K562 (cell line): ENCODE data around the gene NKAIN4. TPM values are rescaled to one million over a fixed set of nuclear protein-coding genes. Genes with fewer than 3 reads are reported as not detected.

ENCODE experiments used
- FOXM1 ChIP-seq, 2 experiments: fragments of 450-650 bp in 1 of 2; sonication (generic) in 1 of 2; formaldehyde crosslinking in 1 of 2; IDR thresholded peaks; 2 replicates each; pipeline versions ENCODE4 v1.6.1 to v1.9.0; 2017 to 2022; ENCODE audit warnings: low read depth in 2 of 2, mild to moderate bottlenecking in 2 of 2, missing genetic modification reagents in 1 of 2, moderate library complexity in 1 of 2
- HBP1 ChIP-seq: fragments of 450-650 bp; formaldehyde crosslinking; IDR thresholded peaks from 2 replicates; pipeline ENCODE4 v1.4.0; 2022; ENCODE audit warnings: missing genetic modification characterization
- HIVEP1 ChIP-seq: fragments of 250-450 bp; sonication (Bioruptor Pico); IDR thresholded peaks from 2 replicates; pipeline ENCODE4 v1.4.0; 2020; ENCODE audit warnings: mild to moderate bottlenecking
- PHB ChIP-seq: fragments of 250-450 bp; sonication (Bioruptor Pico); IDR thresholded peaks from 2 replicates; pipeline ENCODE4 v1.5.0; 2021
- SMAD2 ChIP-seq: fragments of 150-350 bp; IDR thresholded peaks from 2 replicates; pipeline ENCODE4 v1.6.1; 2014; ENCODE audit warnings: low read depth, mild to moderate bottlenecking, low read length
- TCF3 ChIP-seq: sonication (generic); formaldehyde crosslinking; IDR thresholded peaks from 2 replicates; pipeline ENCODE4 v1.4.0; 2020; ENCODE audit warnings: mild to moderate bottlenecking, missing genetic modification reagents
- TEAD4 ChIP-seq, 2 experiments: sonication (generic) in 1 of 2; formaldehyde crosslinking in 1 of 2; IDR thresholded peaks; 2 replicates each; pipeline versions ENCODE4 v1.6.1 to v1.8.0; 2012 to 2022; ENCODE audit warnings: borderline replicate concordance in 1 of 2, inconsistent platforms in 1 of 2, low read length in 1 of 2, mild to moderate bottlenecking in 1 of 2, missing genetic modification reagents in 1 of 2
- ZNF445 ChIP-seq: fragments of 250-450 bp; sonication (Bioruptor Pico); IDR thresholded peaks from 2 replicates; pipeline ENCODE4 v1.4.0; 2020; ENCODE audit warnings: low read depth, mild to moderate bottlenecking, moderate library complexity
- ZNF507 ChIP-seq: conservative IDR thresholded peaks from 2 replicates; pipeline ENCODE4 v1.6.1; 2017; ENCODE audit warnings: missing genetic modification characterization, missing compliant biosample characterization
- polyA plus RNA-seq, 8 experiments: library from polyadenylated mRNA; depleted of rRNA in 4 of 8; stranded (reverse) in 5 of 8; unstranded in 3 of 8; fragments of >200 nt; fragmentation: Nextera tagmentation in 2 of 8; fragmentation: Illumina TruSeq in 1 of 8; extraction: Ambion mirVana in 2 of 8; extraction: Trizol in 1 of 8; gene quantifications; 2 replicates each; pipeline versions ENCODE4 v1.2.1 to v1.2.3, GENCODE V29; 2011 to 2014; ENCODE audit warnings: inconsistent platforms in 1 of 8, missing spikeins in 1 of 8
- total RNA-seq, 7 experiments: library from RNA; depleted of rRNA in 6 of 7; stranded (reverse); fragments of >200 nt in 6 of 7; fragmentation: Illumina TruSeq in 2 of 7; extraction: Trizol in 2 of 7; gene quantifications; 2 replicates each; pipeline versions ENCODE4 v1.2.1 to v1.2.3, GENCODE V29; 2011 to 2021; ENCODE audit warnings: low replicate concordance in 1 of 7
- TF ChIP-seq, protein P1 (sequence below): sonication (generic); formaldehyde crosslinking; IDR thresholded peaks from 2 replicates; pipeline ENCODE4 v1.8.0; 2022; ENCODE audit warnings: mild to moderate bottlenecking, missing genetic modification reagents, borderline replicate concordance
- TF ChIP-seq, protein P2 (sequence below), 2 experiments: fragments of 450-650 bp; formaldehyde crosslinking in 1 of 2; IDR thresholded peaks; 2 replicates each; pipeline versions ENCODE4 v1.4.0 to v1.6.1; 2014 to 2020; ENCODE audit warnings: mild to moderate bottlenecking in 2 of 2, borderline replicate concordance in 1 of 2, low read depth in 1 of 2
- TF ChIP-seq, protein P3 (sequence below): fragments of 450-650 bp; IDR thresholded peaks from 2 replicates; pipeline ENCODE4 v1.6.1; 2016; ENCODE audit warnings: antibody characterized with exemption

Gene NKAIN4
- total and polyA plus RNA-seq, 9 of the 15 experiments (the other 6 are each of a cell fraction or from before 2014, with no cell fraction given): not detected

GRCh38 chr20:63272105-63273058 lies 18.1 kb upstream of the NKAIN4 start, which contains the start of gene ARFGAP1 (continued):
- TF ChIP-seq, protein P1, sequence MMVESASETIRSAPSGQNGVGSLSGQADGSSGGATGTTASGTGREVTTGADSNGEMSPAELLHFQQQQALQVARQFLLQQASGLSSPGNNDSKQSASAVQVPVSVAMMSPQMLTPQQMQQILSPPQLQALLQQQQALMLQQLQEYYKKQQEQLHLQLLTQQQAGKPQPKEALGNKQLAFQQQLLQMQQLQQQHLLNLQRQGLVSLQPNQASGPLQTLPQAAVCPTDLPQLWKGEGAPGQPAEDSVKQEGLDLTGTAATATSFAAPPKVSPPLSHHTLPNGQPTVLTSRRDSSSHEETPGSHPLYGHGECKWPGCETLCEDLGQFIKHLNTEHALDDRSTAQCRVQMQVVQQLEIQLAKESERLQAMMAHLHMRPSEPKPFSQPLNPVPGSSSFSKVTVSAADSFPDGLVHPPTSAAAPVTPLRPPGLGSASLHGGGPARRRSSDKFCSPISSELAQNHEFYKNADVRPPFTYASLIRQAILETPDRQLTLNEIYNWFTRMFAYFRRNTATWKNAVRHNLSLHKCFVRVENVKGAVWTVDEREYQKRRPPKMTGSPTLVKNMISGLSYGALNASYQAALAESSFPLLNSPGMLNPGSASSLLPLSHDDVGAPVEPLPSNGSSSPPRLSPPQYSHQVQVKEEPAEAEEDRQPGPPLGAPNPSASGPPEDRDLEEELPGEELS (CRISPR knock-in tag): no peak
- TF ChIP-seq ZNF507 (tag) (no peak), HBP1 (CRISPR knock-in tag) (no peak), ZNF445 (CRISPR knock-in tag) (no peak), FOXM1 (IDR thresholded peaks at IDR 0.05; ENCODE audit: low read depth) (no peak), FOXM1 (CRISPR knock-in tag; IDR thresholded peaks at IDR 0.05; ENCODE audit: low read depth) (no peak; the same call in 1 of the 2 replicates), TEAD4 (IDR thresholded peaks at IDR 0.05; ENCODE audit: low read length) (no peak), TEAD4 (CRISPR knock-in tag; IDR thresholded peaks at IDR 0.05; ENCODE audit: borderline replicate concordance) (no peak), HIVEP1 (no peak), TCF3 (CRISPR knock-in tag) (no peak), PHB (CRISPR knock-in tag) (no peak), SMAD2 (no peak)
- TF ChIP-seq, protein P2, sequence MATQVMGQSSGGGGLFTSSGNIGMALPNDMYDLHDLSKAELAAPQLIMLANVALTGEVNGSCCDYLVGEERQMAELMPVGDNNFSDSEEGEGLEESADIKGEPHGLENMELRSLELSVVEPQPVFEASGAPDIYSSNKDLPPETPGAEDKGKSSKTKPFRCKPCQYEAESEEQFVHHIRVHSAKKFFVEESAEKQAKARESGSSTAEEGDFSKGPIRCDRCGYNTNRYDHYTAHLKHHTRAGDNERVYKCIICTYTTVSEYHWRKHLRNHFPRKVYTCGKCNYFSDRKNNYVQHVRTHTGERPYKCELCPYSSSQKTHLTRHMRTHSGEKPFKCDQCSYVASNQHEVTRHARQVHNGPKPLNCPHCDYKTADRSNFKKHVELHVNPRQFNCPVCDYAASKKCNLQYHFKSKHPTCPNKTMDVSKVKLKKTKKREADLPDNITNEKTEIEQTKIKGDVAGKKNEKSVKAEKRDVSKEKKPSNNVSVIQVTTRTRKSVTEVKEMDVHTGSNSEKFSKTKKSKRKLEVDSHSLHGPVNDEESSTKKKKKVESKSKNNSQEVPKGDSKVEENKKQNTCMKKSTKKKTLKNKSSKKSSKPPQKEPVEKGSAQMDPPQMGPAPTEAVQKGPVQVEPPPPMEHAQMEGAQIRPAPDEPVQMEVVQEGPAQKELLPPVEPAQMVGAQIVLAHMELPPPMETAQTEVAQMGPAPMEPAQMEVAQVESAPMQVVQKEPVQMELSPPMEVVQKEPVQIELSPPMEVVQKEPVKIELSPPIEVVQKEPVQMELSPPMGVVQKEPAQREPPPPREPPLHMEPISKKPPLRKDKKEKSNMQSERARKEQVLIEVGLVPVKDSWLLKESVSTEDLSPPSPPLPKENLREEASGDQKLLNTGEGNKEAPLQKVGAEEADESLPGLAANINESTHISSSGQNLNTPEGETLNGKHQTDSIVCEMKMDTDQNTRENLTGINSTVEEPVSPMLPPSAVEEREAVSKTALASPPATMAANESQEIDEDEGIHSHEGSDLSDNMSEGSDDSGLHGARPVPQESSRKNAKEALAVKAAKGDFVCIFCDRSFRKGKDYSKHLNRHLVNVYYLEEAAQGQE (IDR thresholded peaks at IDR 0.05; ENCODE audit: borderline replicate concordance): no peak
- TF ChIP-seq, protein P2 (CRISPR knock-in tag; IDR thresholded peaks at IDR 0.05; ENCODE audit: low read depth): no peak
- TF ChIP-seq, protein P3, sequence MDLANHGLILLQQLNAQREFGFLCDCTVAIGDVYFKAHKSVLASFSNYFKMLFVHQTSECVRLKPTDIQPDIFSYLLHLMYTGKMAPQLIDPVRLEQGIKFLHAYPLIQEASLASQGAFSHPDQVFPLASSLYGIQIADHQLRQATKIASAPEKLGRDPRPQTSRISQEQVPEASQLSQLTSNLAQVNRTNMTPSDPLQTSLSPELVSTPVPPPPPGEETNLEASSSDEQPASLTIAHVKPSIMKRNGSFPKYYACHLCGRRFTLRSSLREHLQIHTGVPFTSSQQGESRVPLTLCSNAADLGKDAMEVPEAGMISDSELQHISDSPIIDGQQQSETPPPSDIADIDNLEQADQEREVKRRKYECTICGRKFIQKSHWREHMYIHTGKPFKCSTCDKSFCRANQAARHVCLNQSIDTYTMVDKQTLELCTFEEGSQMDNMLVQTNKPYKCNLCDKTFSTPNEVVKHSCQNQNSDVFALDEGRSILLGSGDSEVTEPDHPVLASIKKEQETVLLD: no peak
